Measurements from ENCODE around the gene MACROD2.

GRCh38 chr20:14724468-14724867 lies 729.2 kb downstream of the MACROD2 start:
- TF ChIP-seq FOSL2 (IDR thresholded peaks at IDR 0.05) (no peak), FOSL2 (CRISPR knock-in tag; IDR thresholded peaks at IDR 0.05) (no peak), TP53 (CRISPR knock-in tag; IDR thresholded peaks at IDR 0.05) (no peak), CTCF (IDR thresholded peaks at IDR 0.05) (no peak), PBX3 (IDR thresholded peaks at IDR 0.05) (no peak), POLR2A (IDR thresholded peaks at IDR 0.05; ENCODE audit: low read length) (no peak)

Data from A549 (cell line).